IPS DF 6.9 (cell line): Measurements from ENCODE around the gene ZNF358.

Experiments
- DNase-seq: peaks from one replicate; pipeline ENCODE4 v3.0.0-alpha.2; 2013; ENCODE audit warnings: low read depth, low spot score
- H3K27ac ChIP-seq: one replicate; pipeline ENCODE4 v1.5.1; 2013; ENCODE audit warnings: low read length, control low read depth
- H3K27me3 ChIP-seq: 2 replicates; pipeline ENCODE4 v1.6.1; 2013; ENCODE audit warnings: mild to moderate bottlenecking, low read length; ENCODE audit not compliant: control insufficient read depth, insufficient read depth
- H3K36me3 ChIP-seq: 2 replicates; pipeline ENCODE4 v1.6.1; 2013; ENCODE audit warnings: low read length; ENCODE audit not compliant: control insufficient read depth, insufficient read depth
- H3K4me1 ChIP-seq: 2 replicates; pipeline ENCODE4 v1.6.1; 2013; ENCODE audit warnings: low read length; ENCODE audit not compliant: control insufficient read depth, insufficient read depth
- H3K4me3 ChIP-seq: 2 replicates; pipeline ENCODE4 v1.5.1; 2013; ENCODE audit warnings: mild to moderate bottlenecking, low read length
- H3K9me3 ChIP-seq: 2 replicates; pipeline ENCODE4 v1.6.1; 2013; ENCODE audit warnings: low read length, inconsistent platforms; ENCODE audit not compliant: control insufficient read depth, insufficient read depth
- WGBS: extraction: QIAGEN DNeasy Blood & Tissue Kit; methylation state at CpG from one replicate; pipeline ENCODE4 v1.1.7; 2013; ENCODE audit warnings: mixed read lengths, missing lambda C conversion rate; ENCODE audit not compliant: insufficient read length, insufficient coverage; 5-methylcytosine and 5-hydroxymethylcytosine counted together

The ZNF358 gene

GRCh38 chr19:7492142-7492541 lies 23.8 kb upstream of the ZNF358 start:
- Histone ChIP-seq H3K27ac (no peak overlapping the region), H3K4me1 (no peaks in the 10 kb centered on the region), H3K36me3 (no peaks in the 10 kb centered on the region), H3K4me3 (no peak overlapping the region), H3K27me3 (no peaks in the 10 kb centered on the region), H3K9me3 (no peaks in the 10 kb centered on the region)
- WGBS = no CpG with 5 or more reads among the region's 4 CpGs
- no peak for DNase-seq

DNA sequence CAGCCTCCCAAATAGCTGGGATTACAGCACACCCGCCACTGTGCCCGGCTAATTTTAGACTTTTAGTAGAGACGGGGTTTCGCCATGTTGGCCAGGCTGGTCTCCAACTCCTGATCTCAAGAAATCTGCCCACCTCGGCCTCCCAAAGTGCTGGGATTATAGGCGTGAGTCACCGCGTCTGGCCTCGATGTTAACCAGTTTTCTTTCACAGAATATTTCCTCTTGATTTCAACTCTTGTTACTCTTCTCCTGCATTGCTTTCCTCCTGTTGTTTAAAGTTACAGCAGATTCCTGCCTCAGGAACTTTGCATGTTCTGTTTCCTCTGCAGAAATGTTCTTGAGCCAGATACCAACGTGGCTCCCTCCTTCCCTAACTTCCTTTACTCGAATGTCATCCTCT lies 23.3 kb upstream of the ZNF358 start:
- WGBS = no CpG with 5 or more reads among the region's 11 CpGs
- no peak overlapping the region for H3K27ac ChIP-seq
- no peak for DNase-seq

GRCh38 chr19:7494416-7495098 lies 21.3 kb upstream of the ZNF358 start:
- Histone ChIP-seq H3K27me3 (no peaks in the 10 kb centered on the region), H3K4me3 (no peak overlapping the region), H3K4me1 (no peaks in the 10 kb centered on the region), H3K27ac (no peak overlapping the region), H3K36me3 (no peaks in the 10 kb centered on the region), H3K9me3 (no peaks in the 10 kb centered on the region)
- no CpG with 5 or more reads among the region's 13 CpGs for WGBS
- DNase-seq = no peak

More for the DNA sequence above, 23.3 kb upstream of the ZNF358 start:
- no peak overlapping the region for H3K4me3 ChIP-seq
- H3K36me3 ChIP-seq = no peaks in the 10 kb centered on the region
- no peaks in the 10 kb centered on the region for H3K4me1 ChIP-seq
- H3K27me3 ChIP-seq = no peaks in the 10 kb centered on the region
- H3K9me3 ChIP-seq = no peaks in the 10 kb centered on the region

DNA sequence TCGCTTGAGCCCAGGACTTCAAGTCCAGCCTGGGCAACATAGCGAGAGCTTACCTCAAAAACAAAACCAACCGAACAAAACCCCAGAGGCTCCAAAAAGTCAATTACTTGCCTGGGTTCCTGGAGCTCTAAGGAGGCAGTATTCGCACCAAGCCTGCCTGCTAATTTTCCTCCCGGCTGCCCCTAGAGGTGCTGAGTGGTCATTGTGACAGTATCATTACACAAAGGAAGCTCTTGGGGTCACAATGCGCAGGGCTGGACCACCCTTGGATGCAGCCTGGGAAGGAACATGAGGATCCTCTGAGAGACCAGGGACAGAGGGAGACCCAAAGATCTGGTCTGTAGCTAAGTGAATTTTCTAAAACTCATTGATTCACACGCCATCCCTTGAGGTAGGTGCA lies 18.6 kb upstream of the ZNF358 start:
- DNase-seq = no peak
- Histone ChIP-seq H3K27me3 (no peaks in the 10 kb centered on the region), H3K27ac (no peak overlapping the region), H3K36me3 (no peaks in the 10 kb centered on the region), H3K4me1 (no peaks in the 10 kb centered on the region), H3K9me3 (no peaks in the 10 kb centered on the region), H3K4me3 (no peak overlapping the region)
- no CpG with 5 or more reads among the region's 7 CpGs for WGBS

- Histone ChIP-seq H3K36me3 (no peaks in the 10 kb centered on the region), H3K4me3 (peak overlapping the region; percentile 40; the same call in 1 of the 2 replicates), H3K27ac (no peak overlapping the region), H3K27me3 (no peaks in the 10 kb centered on the region), H3K9me3 (no peaks in the 10 kb centered on the region), H3K4me1 (no peaks in the 10 kb centered on the region; the same call in 1 of the 2 replicates)
- WGBS = no CpG with 5 or more reads among the region's 93 CpGs
- DNase-seq = peak; percentile 75
These were observed 15.0 kb upstream of the ZNF358 start for GRCh38 chr19:7500811-7501450.

DNA sequence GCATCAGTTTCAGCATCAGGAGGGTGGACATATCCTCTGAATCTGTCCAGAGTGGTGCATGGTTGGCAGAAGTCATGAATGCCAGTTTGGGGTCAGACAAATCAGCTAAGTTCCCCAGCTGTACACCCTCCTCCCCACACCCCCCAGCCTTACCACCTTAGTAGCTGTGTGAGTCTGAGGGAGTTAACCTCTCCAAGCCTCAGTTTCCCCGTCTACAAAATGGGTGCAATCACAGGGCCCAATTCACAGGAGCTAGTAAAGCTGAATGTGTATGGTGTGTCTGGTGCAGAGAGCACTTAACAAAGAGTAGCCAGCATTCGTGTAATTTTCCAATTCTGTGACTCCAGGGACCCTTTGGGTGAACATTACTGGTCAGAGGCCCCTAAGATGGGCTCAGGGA lies 13.4 kb upstream of the ZNF358 start:
- no peak for DNase-seq
- WGBS = no CpG with 5 or more reads among the region's 2 CpGs
- H3K9me3 ChIP-seq = no peaks in the 10 kb centered on the region
- H3K4me3 ChIP-seq = no peak overlapping the region
- H3K27ac ChIP-seq = no peak overlapping the region
- H3K4me1 ChIP-seq = no peaks in the 10 kb centered on the region; the same call in 1 of the 2 replicates
- H3K36me3 ChIP-seq = no peaks in the 10 kb centered on the region
- H3K27me3 ChIP-seq = no peaks in the 10 kb centered on the region

DNA sequence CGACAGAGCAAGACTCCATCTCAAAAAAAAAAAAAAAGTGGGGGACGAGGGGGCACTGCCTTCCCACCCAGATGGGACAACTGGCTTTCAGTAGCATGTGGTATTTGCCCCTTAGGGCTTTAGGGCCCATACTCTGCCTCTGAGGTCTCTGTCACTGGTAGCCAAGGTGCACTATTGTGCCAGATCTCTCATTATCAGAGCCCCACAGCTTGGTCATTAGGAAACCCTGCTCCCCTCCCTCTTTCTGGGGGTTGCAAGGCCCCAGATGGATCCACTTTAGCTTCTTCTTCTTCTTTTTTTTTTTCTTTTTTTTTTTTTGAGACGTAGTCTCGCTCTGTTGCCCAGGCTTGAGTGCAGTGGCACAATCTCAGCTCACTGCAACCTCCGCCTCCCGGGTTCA lies 11.2 kb upstream of the ZNF358 start:
- H3K27me3 ChIP-seq = no peaks in the 10 kb centered on the region
- no peaks in the 10 kb centered on the region; the same call in 1 of the 2 replicates for H3K4me1 ChIP-seq
- H3K4me3 ChIP-seq = no peak overlapping the region
- no peaks in the 10 kb centered on the region for H3K36me3 ChIP-seq
- DNase-seq = no peak
- no CpG with 5 or more reads among the region's 6 CpGs for WGBS
- H3K9me3 ChIP-seq = no peaks in the 10 kb centered on the region
- H3K27ac ChIP-seq = no peak overlapping the region

- Histone ChIP-seq H3K27ac (no peak overlapping the region), H3K36me3 (no peaks in the 10 kb centered on the region), H3K4me1 (no peaks in the 10 kb centered on the region; the same call in 1 of the 2 replicates), H3K4me3 (no peak overlapping the region), H3K9me3 (no peaks in the 10 kb centered on the region), H3K27me3 (no peaks in the 10 kb centered on the region)
- no peak for DNase-seq
- WGBS = no CpG with 5 or more reads among the region's 19 CpGs
These were observed 10.6 kb upstream of the ZNF358 start for GRCh38 chr19:7505288-7505681.

- no peaks in the 10 kb centered on the region for H3K9me3 ChIP-seq
- no peaks in the 10 kb centered on the region for H3K27me3 ChIP-seq
- no peaks in the 10 kb centered on the region for H3K36me3 ChIP-seq
- H3K27ac ChIP-seq = no peak overlapping the region
- peak overlapping the region; percentile 33; the same call in 1 of the 2 replicates for H3K4me3 ChIP-seq
- DNase-seq = no peak
- no CpG with 5 or more reads among the region's 33 CpGs for WGBS
- H3K4me1 ChIP-seq = no peaks in the 10 kb centered on the region; the same call in 1 of the 2 replicates
These were observed 10.1 kb upstream of the ZNF358 start for GRCh38 chr19:7505682-7506384.

DNA sequence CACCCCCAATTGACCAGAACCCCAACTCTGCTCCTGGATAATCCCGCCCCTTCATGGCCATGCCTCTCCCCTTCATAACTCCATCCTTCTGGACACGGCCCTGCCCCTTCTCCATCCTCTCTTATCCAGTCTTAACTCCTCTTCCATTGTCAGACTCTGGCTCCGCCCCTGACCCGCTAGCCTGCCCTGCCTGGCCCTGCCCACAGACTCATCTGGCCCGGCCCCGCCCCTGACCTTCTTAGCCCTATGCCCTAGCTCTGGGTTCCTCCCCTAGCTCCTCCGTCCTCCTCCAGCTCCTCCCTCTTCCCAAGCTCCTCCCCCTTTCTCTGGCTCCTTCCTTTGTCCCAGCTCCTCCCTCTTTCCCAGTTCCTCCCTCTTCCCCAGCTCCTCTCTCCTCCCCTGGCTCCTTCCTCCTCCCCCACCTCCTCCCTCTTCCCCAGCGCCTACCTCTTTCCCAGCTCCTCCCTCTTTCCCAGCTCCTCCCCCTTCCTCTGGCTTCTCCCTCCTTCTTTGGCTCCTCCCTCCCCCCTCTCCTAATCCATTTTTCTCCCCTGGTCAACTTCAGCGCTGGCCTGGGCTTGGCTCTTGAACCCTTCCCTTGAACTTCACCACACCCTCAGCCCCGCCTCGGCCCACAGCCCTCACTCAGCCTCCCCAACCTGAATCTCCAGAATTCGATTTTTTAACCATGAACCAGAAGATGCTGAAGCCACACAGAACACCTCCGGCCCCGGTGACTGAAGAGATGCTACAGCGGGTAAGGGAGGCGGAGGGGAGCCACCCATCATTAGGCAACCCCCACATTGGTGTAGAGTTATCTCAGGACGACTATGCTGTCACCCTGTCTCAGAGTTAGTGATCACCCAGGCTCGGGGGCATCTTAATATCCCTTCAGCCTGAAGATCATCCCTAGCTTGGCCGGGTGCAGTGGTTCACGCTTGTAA lies 9.2 kb upstream of the ZNF358 start:
- H3K27ac ChIP-seq = no peak overlapping the region
- no CpG with 5 or more reads among the region's 20 CpGs for WGBS
- no peaks in the 10 kb centered on the region; the same call in 1 of the 2 replicates for H3K4me1 ChIP-seq
- H3K4me3 ChIP-seq = peak overlapping the region; percentile 33; the same call in 1 of the 2 replicates
- peak; percentile 95 for DNase-seq
- H3K36me3 ChIP-seq = no peaks in the 10 kb centered on the region
- H3K27me3 ChIP-seq = no peaks in the 10 kb centered on the region
- no peaks in the 10 kb centered on the region for H3K9me3 ChIP-seq
